Tibial artery (tissue), 4 donors: Measurements from ENCODE around the gene TNS3.

Experiments used
- DNase-seq, 2 donors: peaks; one replicate each; pipeline ENCODE4 v3.0.0-alpha.2; 2019
- H3K27ac ChIP-seq, 2 donors: fragments of 200-600 bp; sonication (generic) in 1 of 2; 1 replicate in 1 of 2; 2 replicates in 1 of 2; pipeline ENCODE4 v1.5.1; 2018 to 2019; ENCODE audit warnings: mild to moderate bottlenecking in 1 of 2
- H3K27me3 ChIP-seq, 2 donors: fragments of 200-600 bp; sonication (generic) in 1 of 2; one replicate each; pipeline versions ENCODE4 v1.5.1 to v1.6.0; 2016 to 2019
- H3K36me3 ChIP-seq, 3 donors: fragments of 200-600 bp; sonication (generic) in 2 of 3; one replicate each; pipeline ENCODE4 v1.5.1; 2016 to 2019; ENCODE audit warnings: mild to moderate bottlenecking in 2 of 3
- H3K4me1 ChIP-seq, 4 donors: fragments of 200-600 bp; sonication (generic) in 2 of 4; 1 replicate in 3 of 4; 2 replicates in 1 of 4; pipeline ENCODE4 v1.5.1; 2016 to 2019
- H3K4me3 ChIP-seq, 2 donors: fragments of 200-600 bp; sonication (generic) in 1 of 2; 1 replicate in 1 of 2; 2 replicates in 1 of 2; pipeline ENCODE4 v1.5.1; 2018 to 2019; ENCODE audit warnings: mild to moderate bottlenecking in 2 of 2
- H3K9me3 ChIP-seq, 3 donors: fragments of 200-600 bp; sonication (generic) in 1 of 3; one replicate each; pipeline ENCODE4 v1.5.1; 2016 to 2019
- CTCF ChIP-seq, 2 experiments: fragments of 200-600 bp in 1 of 2; fragments of 450-650 bp in 1 of 2; IDR thresholded peaks; one replicate each; pipeline ENCODE4 v1.5.1; 2017 to 2019; ENCODE audit warnings: antibody characterized with exemption in 2 of 2, mild to moderate bottlenecking in 1 of 2, moderate library complexity in 1 of 2
- intact Hi-C: fragments of 100-400 bp; cut with DNase I; formaldehyde crosslinking; loops from one replicate; pipeline ENCODE4 v1.15.0; 2023; ENCODE audit warnings: low total_unique reads

Gene TNS3

GRCh38 chr7:47452715-47453092 is 129.2 kb downstream of the TNS3 start:
- Histone ChIP-seq H3K9me3 (no peaks in the 10 kb centered on the region), H3K27me3 (no peaks in the 10 kb centered on the region), H3K36me3 (no peaks in the 10 kb centered on the region), H3K27ac (peak overlapping the region; percentile 86 to 92), H3K4me3 (peak overlapping the region; percentile 36 to 41), H3K4me1 (peaks cover 0 to 68% (median 43%) of the 10 kb centered on the region in 4 donors)
- intact Hi-C loops: loop anchor here (10.0 kb wide), 1 partner anchor 122 kb away; no protein-coding TSS in a partner anchor
- DNase-seq: peak in 1 of 2 donors; percentile 72
- TF ChIP-seq CTCF (IDR thresholded peaks at IDR 0.05): no peak

- Histone ChIP-seq H3K4me1 (peaks cover 0 to 69% (median 43%) of the 10 kb centered on the region in 4 donors), H3K27me3 (no peaks in the 10 kb centered on the region), H3K27ac (peak overlapping the region; percentile 86 to 92), H3K36me3 (no peaks in the 10 kb centered on the region), H3K9me3 (no peaks in the 10 kb centered on the region), H3K4me3 (peak overlapping the region; percentile 36 to 41)
- no peak for DNase-seq
- intact Hi-C loops: loop anchor here (10.0 kb wide), 1 partner anchor 123 kb away; no protein-coding TSS in a partner anchor
- no peak for TF ChIP-seq CTCF (IDR thresholded peaks at IDR 0.05)
These were observed 129.6 kb downstream of the TNS3 start for GRCh38 chr7:47452295-47452694.

GRCh38 chr7:47451851-47452205 is 130.1 kb downstream of the TNS3 start:
- Histone ChIP-seq H3K27ac (peak overlapping the region; percentile 86 to 92), H3K4me3 (peak overlapping the region in 1 of 2 donors; percentile 41), H3K36me3 (no peaks in the 10 kb centered on the region), H3K9me3 (no peaks in the 10 kb centered on the region), H3K4me1 (peaks cover 0 to 73% (median 45%) of the 10 kb centered on the region in 4 donors), H3K27me3 (no peaks in the 10 kb centered on the region)
- intact Hi-C loops: loop anchor here (10.0 kb wide), 1 partner anchor 123 kb away; no protein-coding TSS in a partner anchor
- no peak for TF ChIP-seq CTCF (IDR thresholded peaks at IDR 0.05)
- DNase-seq: no peak

GRCh38 chr7:47449810-47450590 is 131.9 kb downstream of the TNS3 start:
- Histone ChIP-seq H3K4me1 (peaks cover 0 to 91% (median 53%) of the 10 kb centered on the region in 4 donors), H3K27me3 (no peaks in the 10 kb centered on the region), H3K27ac (peak overlapping the region; percentile 86 to 92), H3K4me3 (no peak overlapping the region), H3K36me3 (no peaks in the 10 kb centered on the region), H3K9me3 (no peaks in the 10 kb centered on the region)
- DNase-seq: peak in 1 of 2 donors; percentile 44
- no peak for TF ChIP-seq CTCF (IDR thresholded peaks at IDR 0.05)
- intact Hi-C loops: loop anchor here (10.0 kb wide), 1 partner anchor 125 kb away; no protein-coding TSS in a partner anchor

GRCh38 chr7:47448971-47449370 is 132.9 kb downstream of the TNS3 start:
- Histone ChIP-seq H3K4me3 (no peak overlapping the region), H3K27ac (no peak overlapping the region), H3K27me3 (no peaks in the 10 kb centered on the region), H3K9me3 (no peaks in the 10 kb centered on the region), H3K36me3 (no peaks in the 10 kb centered on the region), H3K4me1 (peaks cover 0 to 89% (median 45%) of the 10 kb centered on the region in 4 donors)
- peak in 1 of 2 donors; percentile 48 for DNase-seq
- intact Hi-C loops: no loop called here
- TF ChIP-seq CTCF (IDR thresholded peaks at IDR 0.05): no peak
